HG03095 (cell line): Measurements from ENCODE around the gene USP17L25.
"Not testable (repeated sequence)": the region's sequence is repeated elsewhere in the genome, so short reads cannot be mapped to it uniquely, and the experiment has no call there.

Experiments
- ATAC-seq: cut with Tn5 transposase; IDR thresholded peaks from one replicate; pipeline ENCODE4 v1.9.1; 2021; ENCODE audit warnings: moderate library complexity; ENCODE audit not compliant: unreplicated experiment

Gene USP17L25, protein sequence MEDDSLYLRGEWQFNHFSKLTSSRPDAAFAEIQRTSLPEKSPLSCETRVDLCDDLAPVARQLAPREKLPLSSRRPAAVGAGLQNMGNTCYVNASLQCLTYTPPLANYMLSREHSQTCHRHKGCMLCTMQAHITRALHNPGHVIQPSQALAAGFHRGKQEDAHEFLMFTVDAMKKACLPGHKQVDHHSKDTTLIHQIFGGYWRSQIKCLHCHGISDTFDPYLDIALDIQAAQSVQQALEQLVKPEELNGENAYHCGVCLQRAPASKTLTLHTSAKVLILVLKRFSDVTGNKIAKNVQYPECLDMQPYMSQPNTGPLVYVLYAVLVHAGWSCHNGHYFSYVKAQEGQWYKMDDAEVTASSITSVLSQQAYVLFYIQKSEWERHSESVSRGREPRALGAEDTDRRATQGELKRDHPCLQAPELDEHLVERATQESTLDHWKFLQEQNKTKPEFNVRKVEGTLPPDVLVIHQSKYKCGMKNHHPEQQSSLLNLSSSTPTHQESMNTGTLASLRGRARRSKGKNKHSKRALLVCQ

GRCh38 chr4:9329611-9330010 lies at the start of gene USP17L25:
Gene USP17L25, plus strand, starts transcription at chr4:9329911. Its CDS starts 0 bp downstream, at chr4:9329911.
- not testable (repeated sequence) for ATAC-seq

GRCh38 chr4:9324191-9324590 lies 5.5 kb upstream of the USP17L25 start:
- ATAC-seq, result not testable (repeated sequence)

DNA sequence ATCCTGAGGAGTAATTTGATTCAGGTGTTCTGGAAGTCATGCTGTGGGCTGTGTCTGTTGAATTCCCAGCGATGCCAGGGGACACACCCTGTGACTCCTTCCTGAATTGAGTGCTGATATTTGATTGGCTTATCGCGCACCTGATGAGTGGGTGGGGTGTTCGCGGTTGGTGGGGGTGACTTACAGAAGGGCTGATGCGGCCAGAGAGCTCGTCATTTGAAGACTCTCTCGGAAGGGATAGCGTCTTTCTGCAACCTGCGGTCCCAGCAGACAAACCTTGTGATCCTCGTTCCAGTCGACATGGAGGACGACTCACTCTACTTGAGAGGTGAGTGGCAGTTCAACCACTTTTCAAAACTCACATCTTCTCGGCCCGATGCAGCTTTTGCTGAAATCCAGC lies 4.8 kb upstream of the USP17L25 start, which contains the start of gene USP17L24:
Gene USP17L24, plus strand, starts transcription at position 301 of the 400 bp plus-strand sequence. Its CDS starts 0 bp downstream, at position 301.
- not testable (repeated sequence) for ATAC-seq

DNA sequence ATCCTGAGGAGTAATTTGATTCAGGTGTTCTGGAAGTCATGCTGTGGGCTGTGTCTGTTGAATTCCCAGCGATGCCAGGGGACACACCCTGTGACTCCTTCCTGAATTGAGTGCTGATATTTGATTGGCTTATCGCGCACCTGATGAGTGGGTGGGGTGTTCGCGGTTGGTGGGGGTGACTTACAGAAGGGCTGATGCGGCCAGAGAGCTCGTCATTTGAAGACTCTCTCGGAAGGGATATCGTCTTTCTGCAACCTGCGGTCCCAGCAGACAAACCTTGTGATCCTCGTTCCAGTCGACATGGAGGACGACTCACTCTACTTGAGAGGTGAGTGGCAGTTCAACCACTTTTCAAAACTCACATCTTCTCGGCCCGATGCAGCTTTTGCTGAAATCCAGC lies 4.6 kb downstream of the USP17L25 start, which contains the start of gene USP17L26:
Gene USP17L26, plus strand, starts transcription at position 301 of the 400 bp plus-strand sequence. Its CDS starts 0 bp downstream, at position 301.
- not testable (repeated sequence) for ATAC-seq

DNA sequence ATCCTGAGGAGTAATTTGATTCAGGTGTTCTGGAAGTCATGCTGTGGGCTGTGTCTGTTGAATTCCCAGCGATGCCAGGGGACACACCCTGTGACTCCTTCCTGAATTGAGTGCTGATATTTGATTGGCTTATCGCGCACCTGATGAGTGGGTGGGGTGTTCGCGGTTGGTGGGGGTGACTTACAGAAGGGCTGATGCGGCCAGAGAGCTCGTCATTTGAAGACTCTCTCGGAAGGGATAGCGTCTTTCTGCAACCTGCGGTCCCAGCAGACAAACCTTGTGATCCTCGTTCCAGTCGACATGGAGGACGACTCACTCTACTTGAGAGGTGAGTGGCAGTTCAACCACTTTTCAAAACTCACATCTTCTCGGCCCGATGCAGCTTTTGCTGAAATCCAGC lies 9.4 kb downstream of the USP17L25 start, which contains the start of gene USP17L5:
Gene USP17L5, plus strand, starts transcription at position 301 of the 400 bp plus-strand sequence. Its CDS starts 0 bp downstream, at position 301.
- ATAC-seq, result not testable (repeated sequence)

DNA sequence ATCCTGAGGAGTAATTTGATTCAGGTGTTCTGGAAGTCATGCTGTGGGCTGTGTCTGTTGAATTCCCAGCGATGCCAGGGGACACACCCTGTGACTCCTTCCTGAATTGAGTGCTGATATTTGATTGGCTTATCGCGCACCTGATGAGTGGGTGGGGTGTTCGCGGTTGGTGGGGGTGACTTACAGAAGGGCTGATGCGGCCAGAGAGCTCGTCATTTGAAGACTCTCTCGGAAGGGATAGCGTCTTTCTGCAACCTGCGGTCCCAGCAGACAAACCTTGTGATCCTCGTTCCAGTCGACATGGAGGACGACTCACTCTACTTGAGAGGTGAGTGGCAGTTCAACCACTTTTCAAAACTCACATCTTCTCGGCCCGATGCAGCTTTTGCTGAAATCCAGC lies 14.1 kb downstream of the USP17L25 start, which contains the start of gene USP17L27:
Gene USP17L27, plus strand, starts transcription at position 301 of the 400 bp plus-strand sequence. Its CDS starts 0 bp downstream, at position 301.
- ATAC-seq, result not testable (repeated sequence)

DNA sequence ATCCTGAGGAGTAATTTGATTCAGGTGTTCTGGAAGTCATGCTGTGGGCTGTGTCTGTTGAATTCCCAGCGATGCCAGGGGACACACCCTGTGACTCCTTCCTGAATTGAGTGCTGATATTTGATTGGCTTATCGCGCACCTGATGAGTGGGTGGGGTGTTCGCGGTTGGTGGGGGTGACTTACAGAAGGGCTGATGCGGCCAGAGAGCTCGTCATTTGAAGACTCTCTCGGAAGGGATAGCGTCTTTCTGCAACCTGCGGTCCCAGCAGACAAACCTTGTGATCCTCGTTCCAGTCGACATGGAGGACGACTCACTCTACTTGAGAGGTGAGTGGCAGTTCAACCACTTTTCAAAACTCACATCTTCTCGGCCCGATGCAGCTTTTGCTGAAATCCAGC lies 18.9 kb downstream of the USP17L25 start, which contains the start of gene USP17L28:
Gene USP17L28, plus strand, starts transcription at position 301 of the 400 bp plus-strand sequence. Its CDS starts 0 bp downstream, at position 301.
- ATAC-seq, result not testable (repeated sequence)

GRCh38 chr4:9350866-9351265 lies 21.2 kb downstream of the USP17L25 start:
- ATAC-seq, result not testable (repeated sequence)

- ATAC-seq, result not testable (repeated sequence)
Measured at GRCh38 chr4:9353338-9353737, 23.6 kb downstream of the USP17L25 start, which contains the start of gene USP17L29. Gene USP17L29, plus strand, starts transcription at chr4:9353638. Its CDS starts 0 bp downstream, at chr4:9353638.

- not testable (repeated sequence) for ATAC-seq
Measured at GRCh38 chr4:9362829-9363228, 33.1 kb downstream of the USP17L25 start, which contains the start of gene USP17L30. Gene USP17L30, plus strand, starts transcription at chr4:9363129. Its CDS starts 0 bp downstream, at chr4:9363129.

GRCh38 chr4:9379881-9380280 lies 50.2 kb downstream of the USP17L25 start:
- not testable (repeated sequence) for ATAC-seq
